H54 (cell line): ENCODE results near the gene WBP11.
A peak's percentile ranks its signal among the peaks of the same experiment; 100 is the strongest.

Experiments
- DNase-seq: peaks from one replicate; pipeline ENCODE4 v3.0.0; 2011; ENCODE audit warnings: low spot score, mixed read lengths; ENCODE audit not compliant: insufficient read length
- FAIRE-seq: peaks from 3 replicates; lab custom pipeline; 2011; peaks lifted over from hg19 to GRCh38; lab: Jason Lieb, UNC
- POLR2A ChIP-seq: IDR thresholded peaks from 2 replicates; pipeline ENCODE4 v1.6.1; 2011; ENCODE audit warnings: low read depth, mild to moderate bottlenecking, low read length

The WBP11 gene

DNA sequence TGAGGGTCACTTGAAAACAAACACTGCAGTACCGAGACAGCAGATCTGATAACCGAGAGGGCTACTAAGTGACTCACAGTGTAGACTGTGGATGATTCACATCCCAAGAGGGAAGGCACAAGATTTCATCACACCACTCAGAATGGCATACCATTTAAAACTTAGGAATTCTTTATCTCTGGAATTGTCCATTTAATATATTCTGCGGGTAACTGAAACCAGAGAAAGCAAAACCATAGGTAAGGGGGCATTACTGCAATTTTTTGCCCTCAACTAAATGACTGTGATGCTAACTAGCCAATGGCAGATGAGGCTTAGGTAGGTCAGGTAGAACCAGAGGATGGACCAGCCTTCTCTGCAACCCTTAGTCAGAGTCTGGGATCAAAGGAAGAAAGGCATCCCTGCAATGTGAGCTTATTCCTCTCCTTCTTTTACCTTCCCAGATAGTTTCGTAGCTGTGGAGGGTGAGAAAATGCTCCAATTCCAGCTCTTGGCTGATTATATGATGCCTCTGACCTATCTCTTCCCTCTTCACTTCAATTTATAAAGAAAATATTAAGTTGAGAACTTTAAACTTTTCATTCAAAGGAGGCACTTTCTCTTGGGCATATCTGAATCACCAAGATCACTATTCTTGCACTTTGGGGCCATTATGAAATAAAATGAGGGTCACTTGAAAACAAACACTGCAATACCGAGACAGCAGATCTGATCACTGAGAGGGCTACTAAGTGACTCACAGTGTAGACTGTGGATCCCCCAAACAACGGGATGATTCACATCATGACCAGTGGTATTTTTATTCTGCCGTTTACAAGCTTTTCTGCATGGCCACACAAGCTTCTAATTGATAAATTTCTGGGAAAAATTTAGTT, 33.3 kb upstream of the WBP11 start:
- DNase-seq: no peak
- peak; percentile 96 for FAIRE-seq
- no peak for TF ChIP-seq POLR2A

DNA sequence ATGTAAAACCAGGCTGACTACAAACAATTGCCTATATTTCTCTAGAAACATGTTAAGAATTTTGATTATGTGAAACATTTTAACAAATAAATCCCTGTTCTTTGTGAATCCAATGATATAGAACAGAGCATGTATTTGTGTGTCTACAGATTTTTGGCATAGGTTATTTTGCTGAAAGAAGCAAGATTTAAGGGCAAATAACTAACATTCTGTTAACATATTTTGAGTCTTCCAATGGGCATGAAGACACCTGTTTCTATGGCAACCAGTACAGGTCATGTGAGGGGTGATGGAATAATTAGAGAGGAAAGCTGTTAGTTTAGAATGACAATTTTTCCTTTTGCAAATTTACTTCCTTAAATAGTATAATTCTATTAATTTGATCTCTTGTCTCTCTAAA, 31.2 kb upstream of the WBP11 start:
- TF ChIP-seq POLR2A: no peak
- FAIRE-seq: no peak
- DNase-seq: no peak

DNA sequence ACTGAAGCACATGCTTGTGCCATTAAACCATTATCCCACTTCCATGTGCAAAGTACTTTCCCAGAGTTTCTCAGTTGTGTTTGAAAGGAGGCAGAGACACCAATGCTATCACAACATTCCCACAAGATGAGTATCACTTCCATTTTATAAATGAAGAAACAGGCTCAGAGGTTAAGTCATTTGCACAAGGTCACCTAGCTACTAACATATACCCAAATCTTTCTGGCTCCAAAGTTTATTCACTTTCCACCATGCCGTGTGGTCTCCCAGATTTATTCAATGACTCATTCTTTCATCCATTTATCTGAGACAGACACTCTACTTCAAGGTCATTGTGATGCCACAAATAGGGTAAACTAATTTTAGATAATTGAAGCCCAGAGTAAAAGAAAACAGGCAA, 30.7 kb upstream of the WBP11 start:
- FAIRE-seq (peak; percentile 27), DNase-seq (no peak)
- TF ChIP-seq POLR2A: no peak

DNA sequence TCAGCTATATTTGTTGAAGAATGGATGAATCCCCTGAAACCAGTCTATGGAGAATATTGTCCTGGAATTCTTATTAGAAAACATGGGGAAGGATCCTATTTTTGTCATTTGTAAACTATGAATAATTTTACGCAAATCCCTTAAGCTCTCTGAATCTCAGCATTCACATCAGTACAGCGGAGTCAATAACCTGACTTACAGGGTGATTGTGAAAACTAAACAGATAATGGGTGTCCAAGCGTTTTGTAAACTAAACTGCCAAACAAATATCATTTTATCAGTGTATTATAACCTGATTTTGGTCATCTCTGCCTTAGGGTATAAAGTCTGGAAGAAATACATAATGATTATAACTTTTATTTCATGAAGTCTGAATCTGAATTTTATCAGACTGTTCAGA, 30.1 kb upstream of the WBP11 start:
- FAIRE-seq (no peak), DNase-seq (no peak)
- TF ChIP-seq POLR2A: no peak

DNA sequence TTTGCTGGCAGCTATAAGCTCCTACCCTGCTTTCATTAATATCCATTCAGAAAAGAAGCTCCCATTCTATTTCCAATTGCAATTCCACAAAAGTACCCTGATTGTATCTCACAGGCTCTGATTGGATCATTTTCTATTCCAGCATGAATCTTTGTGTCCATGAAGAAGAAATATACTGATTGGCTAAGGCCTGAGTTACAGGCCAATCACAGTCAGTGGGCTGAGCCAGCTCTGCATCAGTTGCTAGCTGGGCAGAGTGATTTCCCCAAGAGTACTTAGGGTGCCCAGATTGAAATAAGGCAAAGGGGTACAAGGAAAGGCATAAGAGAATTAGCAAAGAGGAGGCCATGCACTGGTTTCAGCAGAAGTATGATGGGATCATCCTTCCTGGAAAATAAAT, 25.6 kb upstream of the WBP11 start:
- DNase-seq: no peak
- no peak for TF ChIP-seq POLR2A
- FAIRE-seq: peak; percentile 36

DNA sequence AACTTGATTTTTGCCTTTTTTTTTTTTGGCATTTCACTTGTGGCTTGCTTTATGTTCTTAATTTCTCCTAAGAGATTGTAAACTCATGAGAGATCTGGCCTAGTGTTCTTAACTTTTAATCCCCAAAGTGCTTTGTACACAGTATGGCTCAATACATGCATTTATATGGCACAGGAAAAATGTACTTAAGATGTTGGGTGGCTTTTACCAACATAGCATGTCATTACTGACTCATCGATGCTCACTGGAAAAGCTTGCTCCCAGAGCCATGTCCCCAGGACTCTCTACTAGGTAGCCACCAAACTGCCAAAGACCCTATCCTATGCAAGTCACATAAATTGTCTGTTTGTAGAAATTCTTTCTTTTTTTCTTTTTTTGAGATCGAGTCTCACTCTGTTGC, 23.8 kb upstream of the WBP11 start:
- FAIRE-seq: no peak
- no peak for DNase-seq
- TF ChIP-seq POLR2A: no peak

DNA sequence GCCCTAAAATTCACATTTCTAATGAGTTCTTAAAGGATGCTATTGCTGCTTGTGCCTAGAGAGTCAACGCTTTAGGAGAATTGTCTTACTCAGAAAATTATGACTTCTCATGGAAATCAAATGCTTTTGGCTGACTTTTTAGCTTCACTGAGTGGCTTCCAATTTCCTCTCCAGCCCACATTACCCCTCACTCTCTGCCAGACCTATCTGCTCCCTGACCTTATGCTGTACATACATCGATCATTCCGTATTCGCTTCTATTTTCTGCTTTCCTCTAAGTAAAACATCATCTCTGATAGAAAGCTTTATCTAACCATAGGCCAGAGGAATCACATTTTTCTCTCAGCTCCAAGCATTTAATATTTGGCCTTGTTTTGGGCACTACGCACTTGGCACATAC, 23.2 kb upstream of the WBP11 start:
- FAIRE-seq (no peak), DNase-seq (no peak)
- no peak for TF ChIP-seq POLR2A

DNA sequence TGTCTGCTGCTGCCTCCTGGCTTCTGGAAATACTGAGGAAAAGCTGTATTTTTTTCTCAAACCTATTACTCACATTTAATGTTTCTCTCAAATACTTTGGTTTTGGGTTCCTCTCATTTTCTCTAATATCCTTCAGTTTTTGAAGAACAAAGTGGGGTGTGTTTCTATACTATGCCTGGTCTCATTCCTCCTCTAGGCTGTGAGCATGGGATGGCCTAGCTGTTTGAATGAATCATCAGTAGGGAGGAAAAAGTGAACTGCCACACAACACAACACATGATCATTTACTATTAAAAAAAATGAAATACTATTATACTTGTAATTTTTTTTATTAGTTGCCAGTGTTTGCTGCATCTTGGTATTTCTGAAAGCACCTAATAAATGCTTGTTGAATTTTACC, 22.0 kb upstream of the WBP11 start:
- FAIRE-seq: no peak
- DNase-seq: no peak
- TF ChIP-seq POLR2A: no peak

DNA sequence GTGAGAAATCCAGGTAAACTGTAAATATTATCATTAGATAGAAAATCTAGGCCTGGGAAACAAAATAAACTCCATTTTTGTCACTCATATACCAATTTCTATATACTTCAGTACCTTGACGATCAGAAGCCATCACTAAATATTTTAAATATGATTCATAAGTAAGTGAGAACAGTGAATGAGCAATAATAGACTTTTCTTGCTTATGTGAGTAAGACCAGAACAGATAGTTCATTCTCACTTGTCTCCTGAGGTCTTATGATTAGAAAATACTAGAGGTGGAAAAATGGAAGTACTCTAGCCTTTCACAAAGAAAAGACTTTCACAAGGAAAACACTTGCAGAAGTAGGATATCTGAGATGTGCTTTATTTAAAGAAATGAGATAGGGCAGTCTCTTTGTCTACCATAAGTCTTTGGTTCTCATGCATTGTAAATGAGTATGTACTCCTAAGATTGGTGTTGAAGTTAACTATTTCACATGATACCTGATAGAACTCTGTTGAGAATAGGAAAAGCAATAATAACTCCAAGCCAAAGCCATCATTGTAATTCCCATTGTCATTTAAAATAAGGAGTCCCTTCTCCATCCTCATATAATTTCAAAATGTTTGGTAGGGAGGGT, 20.8 kb upstream of the WBP11 start:
- TF ChIP-seq POLR2A: no peak
- FAIRE-seq (peak; percentile 73), DNase-seq (no peak)

DNA sequence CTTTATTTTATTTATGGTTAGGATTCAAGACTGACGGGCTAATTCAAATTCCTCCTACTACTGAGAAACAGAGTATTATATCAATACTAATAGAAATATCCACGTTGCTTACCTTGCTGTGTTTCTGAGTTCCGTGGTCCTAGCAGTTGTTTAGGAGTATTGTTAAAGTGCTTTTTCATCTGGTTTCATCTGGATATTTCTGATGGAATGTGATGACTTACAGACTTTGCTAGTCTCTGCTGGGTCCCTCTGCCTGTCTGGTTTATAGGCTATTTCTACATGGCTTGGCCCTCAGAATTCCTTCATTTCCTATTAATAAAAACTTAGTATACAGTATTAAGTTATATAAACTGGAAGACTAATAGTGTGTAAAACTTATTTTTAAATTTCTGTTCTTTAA, 10.7 kb upstream of the WBP11 start, which contains the start of gene SMCO3:
SMCO3 (minus strand) TSS at position 169 of the 400 bp plus-strand sequence. CDS start 7,502 bp downstream, outside the sequence.
- no peak for FAIRE-seq
- DNase-seq: no peak
- no peak for TF ChIP-seq POLR2A

DNA sequence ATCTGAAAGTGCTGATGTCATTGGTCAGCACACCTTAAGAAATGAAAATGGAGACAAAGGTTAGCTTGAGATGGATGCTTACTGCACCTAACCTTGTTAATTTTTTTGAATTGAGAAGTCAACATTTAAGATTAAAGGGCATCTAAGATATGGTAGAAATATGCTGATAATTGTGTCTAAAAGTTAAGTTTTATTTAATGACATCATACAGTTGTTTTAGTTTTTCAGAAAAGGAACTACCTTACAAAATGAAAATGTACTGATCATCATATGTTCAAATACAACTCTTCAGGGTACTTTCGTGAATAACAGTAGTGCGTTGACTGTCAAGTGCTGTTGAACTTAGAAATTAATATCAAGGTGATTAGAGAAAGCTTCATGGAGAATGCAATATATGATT, 8.2 kb upstream of the WBP11 start:
- TF ChIP-seq POLR2A: no peak
- FAIRE-seq (no peak), DNase-seq (no peak)

DNA sequence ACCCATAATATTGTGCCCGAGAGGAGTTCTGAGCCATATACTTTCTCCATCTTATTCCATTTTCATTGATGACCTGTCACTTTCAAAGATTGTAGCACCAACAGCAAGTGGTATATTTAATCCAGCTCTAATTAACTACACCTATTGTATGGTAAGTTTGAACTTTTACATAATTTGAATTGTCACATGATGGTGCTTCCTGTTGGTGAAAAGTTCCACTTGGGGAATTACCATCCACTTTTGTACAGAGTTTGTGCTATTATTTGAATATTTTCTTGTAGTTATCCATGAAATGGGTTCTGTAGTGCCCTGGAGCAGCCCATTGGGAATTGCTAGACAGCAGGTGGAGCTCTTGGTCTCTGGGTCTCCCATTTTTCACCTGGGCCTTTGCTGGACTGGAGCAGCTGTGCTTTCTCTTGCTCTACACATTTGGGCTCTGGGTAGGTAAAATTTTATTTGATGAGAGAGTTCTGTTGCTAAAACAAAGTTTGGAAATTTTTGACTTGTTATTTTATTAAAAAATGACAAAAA, 7.7 kb upstream of the WBP11 start:
- no peak for FAIRE-seq
- no peak for TF ChIP-seq POLR2A
- DNase-seq: no peak

DNA sequence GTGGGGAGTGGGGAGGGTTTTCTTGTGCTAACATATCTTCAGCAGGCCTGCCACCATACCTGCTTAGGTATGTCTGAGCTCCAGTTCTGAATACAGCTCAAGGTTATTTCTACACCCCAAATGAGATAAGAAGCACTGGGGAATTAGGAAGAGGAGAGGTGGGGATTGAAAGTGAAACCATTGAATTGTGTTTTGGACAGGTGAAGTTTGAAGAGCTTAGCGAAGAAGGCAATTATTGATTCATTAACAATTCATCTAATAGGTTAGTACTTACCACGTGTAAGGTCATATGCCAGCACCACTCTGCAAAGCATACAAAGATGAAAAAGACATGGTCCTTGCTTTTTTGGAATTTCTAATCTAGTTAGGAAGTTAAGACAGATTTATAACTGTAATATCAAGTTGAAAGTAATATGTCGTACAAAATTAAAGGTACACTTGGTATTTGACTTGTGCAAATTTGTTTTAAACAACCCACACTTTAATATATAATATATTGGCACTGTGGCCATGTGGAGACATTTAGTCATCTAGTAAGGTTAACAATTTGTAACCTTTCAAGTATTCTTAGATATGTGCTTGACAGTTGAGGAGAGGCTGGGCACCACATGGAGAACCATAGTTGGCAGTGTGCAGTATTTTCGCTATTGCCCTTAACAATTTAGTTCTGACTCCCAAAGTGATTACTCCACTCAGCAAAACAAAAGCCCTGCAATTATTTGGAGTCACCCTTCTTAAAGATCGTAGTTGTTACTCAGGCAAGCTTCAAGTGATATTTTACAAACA, 7.1 kb upstream of the WBP11 start:
- no peak for TF ChIP-seq POLR2A
- FAIRE-seq: no peak
- DNase-seq: no peak

DNA sequence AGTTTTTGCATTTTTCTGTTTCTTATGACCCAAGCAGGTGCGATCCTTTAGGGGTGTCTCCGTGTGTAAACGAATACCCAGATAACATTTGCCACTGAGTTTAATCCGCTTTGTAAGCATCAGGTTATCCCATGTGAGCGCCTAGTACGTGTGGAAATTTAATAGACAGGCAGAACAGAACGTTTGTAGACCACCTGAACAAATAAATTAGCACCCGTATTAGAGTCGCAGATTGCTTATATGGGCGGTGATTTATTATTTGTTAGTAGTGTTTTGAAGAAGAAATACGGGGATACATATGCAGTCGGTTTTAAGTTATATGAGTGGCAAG, 517 bp upstream of the WBP11 start:
- no peak for DNase-seq

More for the DNA sequence above, 517 bp upstream of the WBP11 start:
- no peak for TF ChIP-seq POLR2A
- FAIRE-seq: no peak
